ENCODE data around the gene ANKS3.

DNA sequence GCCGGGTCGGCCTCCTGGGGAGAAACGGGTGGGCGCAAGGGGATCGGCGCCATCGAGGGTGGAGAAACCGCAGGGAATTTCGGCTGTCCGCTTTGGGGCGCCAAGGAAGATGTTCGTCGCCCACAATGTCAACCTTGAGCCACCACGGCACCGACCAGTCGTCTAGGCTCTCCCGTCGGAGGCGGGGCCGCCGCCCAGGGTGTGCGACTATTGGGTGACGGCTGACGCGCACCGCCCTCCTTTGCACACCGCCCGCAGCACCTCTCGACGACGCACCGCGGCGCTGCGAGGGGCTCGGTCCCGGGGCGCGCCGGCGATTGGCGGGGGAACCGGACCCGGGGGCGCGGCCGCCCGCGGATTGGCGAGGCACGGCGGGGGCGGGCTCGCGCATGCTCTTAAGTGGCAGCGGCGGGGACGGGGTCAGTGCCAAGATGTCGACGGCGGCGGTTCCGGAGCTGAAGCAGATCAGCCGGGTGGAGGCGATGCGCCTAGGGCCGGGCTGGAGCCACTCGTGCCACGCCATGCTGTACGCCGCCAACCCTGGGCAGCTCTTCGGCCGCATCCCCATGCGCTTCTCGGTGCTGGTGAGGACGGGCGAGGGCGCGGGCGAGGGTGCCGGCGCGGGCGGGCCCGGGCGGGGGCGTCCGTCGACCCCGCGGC lies 40.6 kb downstream of the ANKS3 start, which contains the start of gene NUDT16L1:
- peak in 1 of 2 donors; percentile 73 for TF ChIP-seq EP300 (IDR thresholded peaks at IDR 0.05)
- TF ChIP-seq, protein P1, sequence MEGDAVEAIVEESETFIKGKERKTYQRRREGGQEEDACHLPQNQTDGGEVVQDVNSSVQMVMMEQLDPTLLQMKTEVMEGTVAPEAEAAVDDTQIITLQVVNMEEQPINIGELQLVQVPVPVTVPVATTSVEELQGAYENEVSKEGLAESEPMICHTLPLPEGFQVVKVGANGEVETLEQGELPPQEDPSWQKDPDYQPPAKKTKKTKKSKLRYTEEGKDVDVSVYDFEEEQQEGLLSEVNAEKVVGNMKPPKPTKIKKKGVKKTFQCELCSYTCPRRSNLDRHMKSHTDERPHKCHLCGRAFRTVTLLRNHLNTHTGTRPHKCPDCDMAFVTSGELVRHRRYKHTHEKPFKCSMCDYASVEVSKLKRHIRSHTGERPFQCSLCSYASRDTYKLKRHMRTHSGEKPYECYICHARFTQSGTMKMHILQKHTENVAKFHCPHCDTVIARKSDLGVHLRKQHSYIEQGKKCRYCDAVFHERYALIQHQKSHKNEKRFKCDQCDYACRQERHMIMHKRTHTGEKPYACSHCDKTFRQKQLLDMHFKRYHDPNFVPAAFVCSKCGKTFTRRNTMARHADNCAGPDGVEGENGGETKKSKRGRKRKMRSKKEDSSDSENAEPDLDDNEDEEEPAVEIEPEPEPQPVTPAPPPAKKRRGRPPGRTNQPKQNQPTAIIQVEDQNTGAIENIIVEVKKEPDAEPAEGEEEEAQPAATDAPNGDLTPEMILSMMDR (IDR thresholded peaks at IDR 0.05) = peak; percentile 42 to 82 (median 71)
- peak in 1 of 2 donors; percentile 73 for TF ChIP-seq POLR2A (IDR thresholded peaks at IDR 0.05)
